ENCODE results near the gene HNRNPC. TPM values are rescaled to one million over a fixed set of nuclear protein-coding genes. Genes with fewer than 3 reads are reported as not detected.

Gene HNRNPC
- total and polyA plus RNA-seq, 2 experiments from 2014 or later, result 513 to 800 TPM

- H2AFZ ChIP-seq, result no peak overlapping the region
- H3K9me2 ChIP-seq (replicated peaks; ENCODE audit: insufficient read depth), result no peaks in the 10 kb centered on the region
- no peaks in the 10 kb centered on the region for H3K9me3 ChIP-seq (ENCODE audit: low read depth)
- peaks cover 100% of the 10 kb centered on the region for H3K79me2 ChIP-seq
- no peaks in the 10 kb centered on the region for H3K27me3 ChIP-seq
- H4K20me1 ChIP-seq (ENCODE audit: insufficient read depth, poor library complexity, severe bottlenecking), result peaks cover 100% of the 10 kb centered on the region
- no peak overlapping the region for H3K27ac ChIP-seq
- H3K4me2 ChIP-seq, result no peak overlapping the region
- H3K36me3 ChIP-seq (replicated peaks; ENCODE audit: insufficient read depth, low read depth), result no peaks in the 10 kb centered on the region
- WGBS (ENCODE audit: low lambda C conversion rate, missing lambda C conversion rate), result 93% methylated on average over 2 of the region's 2 CpGs
- DNase-seq (ENCODE audit: low spot score), result no peak
- H3K4me3 ChIP-seq, result no peak overlapping the region
- peaks cover 7% of the 10 kb centered on the region for H3K4me1 ChIP-seq (ENCODE audit: insufficient read depth)
- TF ChIP-seq CTCF (IDR thresholded peaks at IDR 0.05; ENCODE audit: poor library complexity) (no peak), EZH2phosphoT487 (IDR thresholded peaks at IDR 0.05; ENCODE audit: low read depth, severe bottlenecking, unreplicated experiment) (no peak), EZH2 (IDR thresholded peaks at IDR 0.05; ENCODE audit: borderline replicate concordance) (no peak)
Observed at GRCh38 chr14:21252149-21252548, 17.1 kb downstream of the HNRNPC start.

- Histone ChIP-seq H4K20me1 (ENCODE audit: insufficient read depth, poor library complexity, severe bottlenecking) (peaks cover 100% of the 10 kb centered on the region), H3K9me2 (replicated peaks; ENCODE audit: insufficient read depth) (no peaks in the 10 kb centered on the region), H3K4me1 (ENCODE audit: insufficient read depth) (peaks cover 5% of the 10 kb centered on the region), H3K36me3 (replicated peaks; ENCODE audit: insufficient read depth, low read depth) (no peaks in the 10 kb centered on the region), H2AFZ (no peak overlapping the region), H3K4me3 (no peak overlapping the region), H3K27me3 (no peaks in the 10 kb centered on the region), H3K79me2 (peaks cover 100% of the 10 kb centered on the region), H3K27ac (no peak overlapping the region), H3K9me3 (ENCODE audit: low read depth) (no peaks in the 10 kb centered on the region), H3K4me2 (no peak overlapping the region)
- no peak for DNase-seq (ENCODE audit: low spot score)
- TF ChIP-seq EZH2phosphoT487 (IDR thresholded peaks at IDR 0.05; ENCODE audit: low read depth, severe bottlenecking, unreplicated experiment) (no peak), EZH2 (IDR thresholded peaks at IDR 0.05; ENCODE audit: borderline replicate concordance) (no peak), CTCF (IDR thresholded peaks at IDR 0.05; ENCODE audit: poor library complexity) (no peak)
- WGBS (ENCODE audit: low lambda C conversion rate, missing lambda C conversion rate), result 98% methylated on average over 4 of the region's 5 CpGs
Observed at GRCh38 chr14:21251215-21251614, 18.0 kb downstream of the HNRNPC start.

- Histone ChIP-seq H3K4me3 (no peak overlapping the region), H3K4me1 (ENCODE audit: insufficient read depth) (peaks cover 5% of the 10 kb centered on the region), H3K9me2 (replicated peaks; ENCODE audit: insufficient read depth) (no peaks in the 10 kb centered on the region), H3K27ac (no peak overlapping the region), H3K9me3 (ENCODE audit: low read depth) (no peaks in the 10 kb centered on the region), H3K79me2 (peaks cover 100% of the 10 kb centered on the region), H4K20me1 (ENCODE audit: insufficient read depth, poor library complexity, severe bottlenecking) (peaks cover 100% of the 10 kb centered on the region), H3K4me2 (no peak overlapping the region), H3K36me3 (replicated peaks; ENCODE audit: insufficient read depth, low read depth) (no peaks in the 10 kb centered on the region), H3K27me3 (no peaks in the 10 kb centered on the region), H2AFZ (no peak overlapping the region)
- 91% methylated on average over 8 of the region's 8 CpGs for WGBS (ENCODE audit: low lambda C conversion rate, missing lambda C conversion rate)
- no peak for TF ChIP-seq EZH2phosphoT487 (IDR thresholded peaks at IDR 0.05; ENCODE audit: low read depth, severe bottlenecking, unreplicated experiment)
- TF ChIP-seq EZH2 (IDR thresholded peaks at IDR 0.05; ENCODE audit: borderline replicate concordance), result no peak
- no peak for TF ChIP-seq CTCF (IDR thresholded peaks at IDR 0.05; ENCODE audit: poor library complexity)
- no peak for DNase-seq (ENCODE audit: low spot score)
Observed at GRCh38 chr14:21248739-21249411, 20.4 kb downstream of the HNRNPC start.
